Activated CD8-positive, alpha-beta memory T cell treated with anti-CD3 and anti-CD28 coated beads, Interleukin-2, amount 50 U/mL, for 4 hours (primary cell): ENCODE data around the gene CCNJL.
"Not testable (repeated sequence)": the region's sequence is repeated elsewhere in the genome, so short reads cannot be mapped to it uniquely, and the experiment has no call there.

Source experiments
- DNase-seq: peaks from one replicate; pipeline ENCODE4 v3.0.0-alpha.2; 2020

The CCNJL gene

DNA sequence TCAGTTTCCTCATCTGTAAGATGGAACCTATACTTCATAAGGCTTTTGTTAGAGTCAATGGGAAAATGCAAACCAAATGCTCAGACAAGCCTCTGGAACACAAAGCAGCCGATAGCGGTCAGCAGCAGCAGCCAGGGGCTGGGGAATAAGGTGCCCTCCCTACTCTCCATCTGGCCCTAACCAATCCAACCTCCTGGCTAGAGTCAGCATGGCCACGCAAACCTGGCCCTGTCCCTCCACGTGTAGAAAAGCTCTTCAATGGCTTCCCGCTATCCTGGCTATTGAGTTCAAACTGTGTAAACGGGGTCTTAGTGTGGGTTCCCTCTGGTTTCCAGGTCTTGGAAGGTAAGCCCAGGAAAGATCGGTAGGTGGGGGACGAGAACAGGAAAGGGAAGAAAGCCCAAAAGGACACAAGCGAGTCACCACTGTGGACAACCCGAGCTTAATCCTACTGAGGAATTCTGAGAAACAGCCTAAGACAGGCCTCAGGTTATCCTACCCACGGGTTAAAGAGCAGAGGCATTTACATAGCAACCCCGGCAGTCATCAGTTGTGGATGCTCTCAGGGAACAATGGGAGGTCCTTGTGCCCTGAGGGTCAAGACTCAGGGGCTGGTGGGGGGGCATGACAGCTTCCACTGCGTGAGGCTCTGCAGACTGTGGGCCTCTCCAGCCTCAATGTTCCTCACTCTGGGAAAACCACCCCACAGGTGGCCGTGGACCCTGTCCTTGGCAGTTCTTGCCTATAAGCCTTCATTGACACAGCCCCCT, 52.2 kb downstream of the CCNJL start:
- DNase-seq, result no peak

DNA sequence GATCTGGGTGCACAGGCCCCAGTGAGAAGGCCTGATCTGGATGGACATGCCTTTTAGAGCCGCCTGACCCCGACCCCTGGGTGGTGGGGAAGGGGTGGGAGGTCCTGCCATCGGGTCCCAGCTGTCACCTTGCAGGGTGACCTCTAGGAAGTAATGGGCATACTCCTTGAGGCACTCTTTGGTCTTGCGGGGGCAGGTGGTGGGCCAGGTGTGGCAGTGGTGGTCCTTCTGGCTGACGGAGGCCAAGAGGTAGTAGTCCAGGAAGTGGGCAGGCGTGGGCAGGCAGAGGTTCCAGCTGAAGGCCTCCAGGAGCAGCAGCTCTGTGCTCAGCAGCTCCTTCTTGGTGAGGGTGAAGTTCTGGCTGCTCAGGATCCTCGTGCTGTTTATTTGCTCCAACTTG, 53.0 kb downstream of the CCNJL start:
- no peak for DNase-seq

DNA sequence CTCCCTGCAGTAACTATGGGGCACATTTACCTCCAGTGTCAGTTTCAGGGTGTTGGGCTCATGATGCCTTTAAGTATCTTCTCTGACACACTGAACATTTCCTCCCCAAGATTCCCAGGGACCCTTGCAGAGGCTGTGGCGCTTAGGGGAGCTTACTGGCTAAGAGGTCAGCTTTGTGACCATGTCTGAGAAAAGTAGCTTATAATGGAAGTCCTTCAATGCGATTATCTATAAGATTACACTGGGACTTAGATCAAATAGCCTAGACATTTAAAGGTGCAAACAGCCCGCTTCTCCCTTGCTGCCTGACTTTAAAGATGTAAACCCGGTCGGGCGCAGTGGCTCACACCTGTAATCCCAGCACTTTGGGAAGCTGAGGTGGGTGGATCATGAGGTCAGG, 57.7 kb downstream of the CCNJL start:
- no peak for DNase-seq

DNA sequence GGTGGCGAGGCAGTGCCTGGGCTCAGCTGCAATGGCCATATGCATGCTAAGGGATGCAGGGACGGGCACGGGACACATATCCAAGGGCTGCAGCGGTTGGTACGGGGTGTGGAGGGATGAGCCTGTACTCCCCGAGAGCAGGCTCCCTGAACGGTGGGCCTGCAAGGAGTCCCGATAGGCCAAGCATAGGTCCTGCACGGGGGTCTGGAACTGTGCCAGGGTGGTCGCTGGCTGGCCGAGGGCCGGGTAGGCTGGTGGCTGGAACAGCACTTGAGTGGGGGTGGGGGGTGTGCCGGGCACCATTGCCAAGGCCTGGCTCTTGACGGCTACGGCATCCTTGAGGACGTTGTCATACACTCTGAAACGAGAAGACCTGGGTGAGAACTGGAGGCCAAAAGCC, 58.9 kb downstream of the CCNJL start:
- DNase-seq, result no peak

DNA sequence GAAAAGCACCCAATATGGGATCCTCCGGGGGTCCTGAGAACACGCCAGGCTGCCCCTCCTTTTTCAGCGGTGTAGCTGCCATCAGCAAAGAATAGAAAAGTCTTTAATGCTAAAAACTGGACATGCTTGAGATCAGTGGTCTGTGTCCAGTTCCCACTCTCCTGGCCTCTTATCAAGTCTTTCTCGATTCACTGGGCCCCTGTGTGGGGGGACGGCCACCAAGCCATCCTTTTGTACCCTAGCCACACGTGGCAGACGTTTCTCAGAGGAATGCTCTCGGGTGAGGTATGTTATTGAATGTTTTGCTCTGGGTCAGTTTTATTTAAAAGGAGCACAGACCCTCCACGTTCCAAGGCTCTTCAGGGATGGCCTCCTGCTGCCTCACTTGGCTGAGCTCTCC, 59.4 kb downstream of the CCNJL start:
- no peak for DNase-seq

DNA sequence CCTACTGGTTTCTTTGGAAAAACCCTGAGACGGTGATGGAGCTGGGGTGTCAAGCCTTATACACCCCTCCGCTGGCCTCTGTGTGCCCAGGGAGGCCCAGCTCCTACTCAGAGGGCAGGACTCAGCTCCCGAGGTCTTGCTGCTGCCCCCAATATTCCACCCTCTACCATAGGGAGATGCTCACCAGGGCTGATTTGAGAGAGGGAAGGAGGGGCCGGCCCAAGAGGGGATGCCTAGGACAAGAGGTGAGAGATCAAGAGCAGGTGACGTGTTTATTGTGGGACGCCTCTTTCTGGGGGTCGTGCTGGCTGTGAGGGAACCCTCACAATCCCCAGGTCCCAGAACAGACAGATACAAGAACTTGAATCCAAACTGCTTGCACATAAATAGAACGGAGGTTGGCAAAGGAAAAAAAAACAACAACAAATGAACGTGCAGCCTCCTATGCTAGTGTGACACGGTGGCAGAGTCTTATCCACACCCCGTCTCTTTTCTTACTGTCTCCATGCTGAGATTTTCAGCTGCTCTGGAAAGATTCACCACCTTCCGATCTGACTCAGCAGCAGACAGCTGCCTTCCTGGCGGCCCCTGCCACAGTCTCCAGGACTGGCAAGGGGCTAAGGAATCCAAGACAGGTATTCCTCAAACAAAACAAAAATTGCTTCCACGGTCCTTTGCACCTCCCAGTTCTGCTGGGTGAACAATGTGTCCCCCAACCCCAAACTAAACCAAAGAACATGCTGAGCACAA, 60.8 kb downstream of the CCNJL start:
- no peak for DNase-seq

DNA sequence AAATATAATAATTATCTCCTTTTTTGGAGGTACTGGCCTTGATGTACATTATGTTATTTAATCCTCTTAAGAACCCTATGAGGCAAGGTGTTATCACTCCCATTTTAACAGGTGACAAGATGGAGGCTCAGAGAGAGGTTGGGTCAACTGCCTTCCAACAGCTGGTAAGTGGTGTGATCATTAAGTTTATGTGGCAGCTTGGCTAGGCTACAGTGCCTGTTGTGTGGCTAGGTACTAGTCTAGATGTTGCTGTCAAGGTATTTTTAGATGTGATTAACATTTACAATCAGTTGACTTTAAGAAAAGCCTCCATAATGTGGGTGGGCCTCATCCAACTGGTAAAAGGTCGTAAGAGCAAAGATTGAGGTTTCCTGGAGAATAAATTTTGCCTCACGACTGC, 61.5 kb downstream of the CCNJL start:
- DNase-seq, result no peak

DNA sequence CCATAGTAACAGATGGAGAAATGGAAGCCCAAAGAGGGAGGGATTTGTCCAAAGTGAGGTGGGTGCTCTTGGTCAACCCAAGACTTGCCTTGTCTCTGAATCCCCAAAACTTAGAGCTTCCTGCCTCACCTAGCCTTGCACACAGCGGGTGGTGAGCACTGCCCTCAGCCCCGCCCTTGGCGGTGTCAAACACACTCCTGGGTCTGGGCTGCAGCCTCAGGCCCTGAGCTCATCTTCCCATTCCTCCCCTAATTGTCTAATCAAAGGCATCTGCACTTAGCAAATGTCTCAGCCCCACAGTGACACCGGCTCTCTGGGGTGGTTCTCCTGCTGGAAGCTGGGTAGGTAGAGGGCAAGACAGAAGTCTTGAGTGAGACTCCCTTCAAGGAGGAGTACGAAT, 62.1 kb downstream of the CCNJL start:
- DNase-seq, result no peak

DNA sequence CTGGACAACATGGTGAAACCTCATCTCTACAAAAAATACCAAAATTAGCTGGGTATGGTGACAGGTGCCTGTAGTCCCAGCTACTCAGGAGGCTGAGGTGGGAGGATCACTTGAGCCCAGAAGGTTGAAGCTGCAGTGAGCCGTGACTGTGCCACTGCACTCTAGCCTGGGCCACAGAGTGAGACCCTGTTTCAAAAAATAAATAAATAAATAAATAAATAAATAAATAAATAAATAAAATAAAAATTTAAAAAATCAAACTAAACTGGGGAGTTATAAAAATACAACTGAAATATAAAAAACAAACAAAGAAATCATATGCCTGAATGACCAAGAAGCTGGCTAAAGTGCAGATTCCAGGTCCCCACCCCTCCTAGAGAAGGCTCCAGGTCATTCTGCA, 62.8 kb downstream of the CCNJL start:
- not testable (repeated sequence) for DNase-seq

DNA sequence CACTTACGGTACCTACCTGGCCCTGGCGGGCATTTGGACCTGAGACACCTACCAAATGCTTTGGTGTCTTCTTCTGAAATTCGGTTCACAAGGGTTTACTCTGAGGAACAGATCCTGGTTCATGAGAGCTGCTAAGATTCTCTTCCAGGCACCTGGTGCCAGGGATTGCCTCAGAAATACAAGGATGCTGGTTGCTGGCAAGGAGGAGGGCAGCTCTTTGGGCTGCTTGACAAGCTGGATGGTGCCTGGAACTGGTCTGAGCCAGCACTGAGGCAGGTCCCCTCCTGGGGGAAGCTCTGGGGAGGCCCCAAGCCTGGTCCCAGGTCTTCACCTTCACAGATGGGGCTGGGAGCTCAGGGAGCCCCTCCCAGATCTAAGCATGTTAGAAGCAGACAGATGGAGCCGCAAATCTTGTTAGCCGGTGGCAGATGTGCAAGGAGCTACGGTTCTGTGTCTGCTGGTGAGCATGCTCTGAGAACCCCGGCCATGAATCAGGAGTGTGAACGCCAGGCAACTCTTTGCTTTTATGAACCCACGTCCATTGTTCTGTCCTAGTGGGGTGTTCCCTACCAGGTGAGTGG, 66.8 kb downstream of the CCNJL start:
- DNase-seq, result no peak

DNA sequence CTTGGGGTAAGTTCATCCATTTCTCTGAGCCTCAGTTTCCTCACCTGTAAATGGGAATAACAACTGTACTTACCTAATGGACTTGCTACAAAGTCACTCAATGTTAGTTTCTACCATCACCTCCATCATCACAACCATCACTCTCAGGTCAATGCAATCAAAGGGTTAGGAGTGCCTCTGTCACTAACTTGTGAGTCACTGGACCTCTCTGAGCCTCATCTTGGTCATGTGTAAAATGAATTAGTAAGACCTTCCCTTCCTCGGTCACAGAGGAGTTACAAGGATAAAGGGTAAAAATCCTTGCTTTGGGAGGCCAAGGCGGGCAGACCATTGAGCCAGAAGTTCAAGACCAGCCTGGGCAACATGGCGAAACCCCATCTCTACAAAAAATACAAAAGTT, 70.2 kb downstream of the CCNJL start:
- DNase-seq, result no peak

DNA sequence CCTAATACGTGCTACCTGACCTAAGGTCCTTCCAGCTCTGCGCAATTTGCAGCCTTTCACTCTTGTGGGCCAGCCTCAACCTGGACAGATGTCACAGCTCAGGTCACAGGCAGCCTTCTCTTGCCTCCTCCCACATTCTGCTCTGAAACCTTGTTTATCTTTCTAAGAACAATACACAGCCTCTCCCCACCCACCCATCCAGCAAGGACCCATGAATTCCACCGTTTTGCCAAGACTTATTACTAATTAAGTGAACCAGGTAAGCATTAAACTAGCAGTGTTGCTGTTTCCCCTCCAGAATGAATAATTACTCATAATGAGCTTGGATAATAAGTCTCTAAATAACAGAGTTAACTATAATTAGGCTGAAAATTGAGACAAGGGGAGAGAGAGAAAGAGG, 72.0 kb downstream of the CCNJL start:
- DNase-seq, result no peak

DNA sequence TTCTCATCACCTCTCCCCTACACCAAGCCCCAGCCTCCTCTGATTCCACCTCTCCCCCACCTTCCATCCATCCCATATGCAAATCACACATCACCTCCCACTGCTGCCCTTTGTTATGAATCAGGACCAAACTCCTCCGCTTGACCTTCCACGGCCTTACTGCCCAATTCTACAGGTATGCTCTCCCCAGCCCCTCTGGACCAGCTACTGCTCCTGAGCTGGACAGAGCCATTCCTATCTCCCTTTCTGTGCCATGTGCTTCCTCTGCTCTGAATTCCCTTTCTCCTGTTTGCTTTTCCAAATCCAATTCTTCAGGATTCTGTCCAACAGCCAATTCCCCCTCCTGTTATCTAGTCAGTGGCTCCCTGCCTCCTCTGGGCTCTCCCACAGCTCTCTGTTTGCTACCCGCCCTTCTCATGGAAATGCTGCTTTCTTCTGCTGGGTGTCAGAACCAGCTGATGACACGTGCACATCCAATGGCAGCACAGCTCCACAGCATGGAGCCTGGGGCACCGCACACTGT, 74.7 kb downstream of the CCNJL start:
- DNase-seq, result no peak

DNA sequence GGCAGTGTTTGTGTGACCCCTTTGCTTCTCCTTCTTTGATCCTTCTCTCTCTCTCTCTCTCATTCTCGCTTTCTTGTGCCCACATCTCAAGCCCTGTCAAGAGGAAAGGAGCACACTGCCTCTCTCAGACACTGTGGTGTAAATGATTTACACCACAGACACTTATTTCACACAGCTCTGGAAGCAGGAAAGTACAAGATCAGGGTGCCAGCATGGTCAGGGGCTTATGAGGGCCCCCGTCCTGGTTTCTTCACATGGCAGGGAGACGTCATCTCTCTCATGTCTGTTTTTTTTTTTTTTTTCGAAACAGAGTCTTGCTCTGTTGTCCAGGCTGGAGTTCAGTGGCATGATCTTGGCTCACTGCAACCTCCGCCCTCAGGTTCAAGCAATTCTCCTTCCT, 76.6 kb downstream of the CCNJL start:
- no peak for DNase-seq

DNA sequence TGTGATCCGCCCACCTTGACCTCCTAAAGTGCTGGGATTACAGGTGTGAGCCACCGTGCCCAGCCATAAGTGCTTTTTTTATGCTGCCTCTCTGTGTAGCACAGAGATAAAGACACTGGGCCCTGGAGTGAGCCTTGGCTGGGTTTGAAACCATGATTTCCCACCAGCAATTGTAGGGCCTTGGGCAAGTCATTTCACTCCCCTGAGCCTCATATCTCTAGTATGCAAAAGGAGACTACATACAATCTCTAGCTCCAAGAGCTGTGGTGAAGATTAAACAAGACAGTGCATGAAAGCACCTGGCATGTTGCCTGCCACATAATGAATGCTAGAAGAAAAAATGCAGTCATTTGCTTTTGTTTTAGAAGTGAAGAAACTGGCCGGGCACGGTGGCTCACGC, 79.1 kb downstream of the CCNJL start:
- no peak for DNase-seq

DNA sequence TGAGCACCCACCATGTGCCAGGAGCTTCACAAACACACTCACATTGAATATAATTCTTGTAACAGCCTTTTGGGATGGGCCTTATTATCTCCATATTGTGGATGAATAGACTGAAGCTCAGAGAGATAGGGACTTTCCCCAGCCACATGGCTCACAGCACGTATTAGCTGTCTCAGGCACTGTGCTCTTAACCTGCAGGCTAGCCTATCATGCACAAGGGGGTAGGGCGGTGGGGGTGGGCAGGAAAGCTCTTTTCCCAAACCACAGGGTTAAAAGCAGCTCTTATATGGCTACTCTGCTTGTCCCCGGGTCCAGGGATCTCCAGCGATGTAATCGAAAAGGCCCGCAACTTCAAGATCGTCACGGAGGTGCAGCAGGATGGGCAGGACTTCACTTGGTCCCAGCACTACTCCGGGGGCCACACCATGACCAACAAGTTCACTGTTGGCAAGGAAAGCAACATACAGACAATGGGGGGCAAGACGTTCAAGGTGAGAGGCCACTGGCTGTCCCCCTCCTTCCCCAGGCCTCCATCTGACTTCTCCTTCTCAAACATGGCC, 80.5 kb downstream of the CCNJL start:
- DNase-seq, result no peak

DNA sequence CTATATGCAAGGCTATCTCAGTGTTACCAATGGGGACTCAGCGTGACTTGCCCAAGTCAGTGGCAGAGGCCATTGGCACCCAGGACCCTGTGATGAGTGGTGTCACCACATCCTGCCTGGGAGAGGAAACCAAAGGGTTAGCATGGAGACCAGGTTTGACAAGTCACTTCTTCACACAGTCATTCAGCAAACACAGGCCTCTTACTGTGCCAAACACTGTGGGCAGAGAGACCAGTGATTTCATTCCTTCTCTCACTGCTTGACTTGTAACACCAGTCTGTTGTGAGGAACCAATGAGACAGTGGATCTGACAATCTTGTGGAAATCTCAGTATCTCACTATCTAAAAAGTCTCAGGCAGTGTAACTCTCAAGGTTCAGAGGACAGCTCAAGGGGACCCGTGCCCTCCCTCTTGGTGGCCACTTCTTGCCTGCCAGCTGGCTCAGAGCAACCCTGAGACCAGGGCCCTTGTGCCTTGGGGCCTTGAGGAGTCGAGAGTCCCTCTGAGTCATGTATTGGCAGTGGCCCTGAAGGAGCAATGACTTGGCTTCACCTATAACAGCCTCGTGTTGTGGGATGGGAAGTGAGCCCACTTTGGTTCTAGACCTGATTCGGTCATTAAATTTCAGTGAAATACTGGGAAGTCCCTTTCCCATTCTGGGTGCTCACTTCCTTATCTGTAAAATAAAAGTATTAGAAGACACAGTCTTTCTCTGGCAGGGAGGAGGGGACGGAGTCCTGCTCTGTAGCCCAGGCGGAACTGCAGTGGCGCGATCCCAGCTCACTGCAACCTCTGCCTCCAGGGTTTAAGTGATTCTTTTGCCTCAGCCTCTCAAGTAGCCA, 81.5 kb downstream of the CCNJL start:
- no peak for DNase-seq

DNA sequence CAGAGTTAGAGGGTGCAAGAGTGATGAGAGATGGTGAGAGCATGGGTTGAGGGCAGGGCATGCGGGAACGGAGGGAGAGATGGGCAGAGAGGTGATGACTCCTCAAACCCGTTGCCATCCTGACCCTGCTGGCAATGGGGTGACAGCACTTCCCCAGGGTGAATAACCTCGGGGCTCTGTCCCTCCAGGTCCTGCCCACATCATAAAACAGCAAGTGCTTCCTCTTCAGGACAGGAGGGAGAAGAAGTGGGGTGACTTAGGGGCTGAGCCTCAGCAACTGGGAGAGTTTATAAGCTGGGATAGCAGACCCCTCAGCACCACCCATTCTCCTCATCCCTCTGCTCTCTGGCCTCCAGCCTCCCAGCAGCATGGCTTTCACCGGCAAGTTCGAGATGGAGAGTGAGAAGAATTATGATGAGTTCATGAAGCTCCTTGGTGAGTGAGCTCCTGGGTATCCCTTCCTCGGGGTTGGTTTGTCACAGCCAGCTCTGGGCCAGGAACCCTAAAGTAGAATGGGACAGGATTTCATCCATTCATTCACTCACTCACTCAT, 83.1 kb downstream of the CCNJL start, which contains the start of gene FABP6:
FABP6 (plus strand) TSS at position 317 of the 553 bp plus-strand sequence; CDS start at position 369, 52 bp downstream.
- no peak for DNase-seq

DNA sequence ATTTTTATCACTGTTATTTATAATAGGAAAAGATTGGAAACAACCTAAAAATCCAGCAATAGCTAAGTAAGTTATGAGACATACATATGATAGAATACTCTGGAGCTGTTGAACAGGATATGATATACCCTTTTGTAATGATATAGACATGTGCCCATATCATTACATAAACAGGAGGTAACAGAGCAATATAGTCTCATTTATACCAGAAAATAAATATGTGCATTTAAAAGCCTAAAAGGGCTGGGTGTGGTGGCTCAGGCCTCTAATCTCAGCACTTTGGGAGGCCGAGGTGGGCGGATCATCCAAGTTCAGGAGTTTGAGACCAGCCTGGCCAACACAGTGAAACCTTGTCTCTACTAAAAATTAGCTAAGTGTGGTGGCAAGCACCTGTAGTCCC, 85.4 kb downstream of the CCNJL start:
- DNase-seq, result no peak

DNA sequence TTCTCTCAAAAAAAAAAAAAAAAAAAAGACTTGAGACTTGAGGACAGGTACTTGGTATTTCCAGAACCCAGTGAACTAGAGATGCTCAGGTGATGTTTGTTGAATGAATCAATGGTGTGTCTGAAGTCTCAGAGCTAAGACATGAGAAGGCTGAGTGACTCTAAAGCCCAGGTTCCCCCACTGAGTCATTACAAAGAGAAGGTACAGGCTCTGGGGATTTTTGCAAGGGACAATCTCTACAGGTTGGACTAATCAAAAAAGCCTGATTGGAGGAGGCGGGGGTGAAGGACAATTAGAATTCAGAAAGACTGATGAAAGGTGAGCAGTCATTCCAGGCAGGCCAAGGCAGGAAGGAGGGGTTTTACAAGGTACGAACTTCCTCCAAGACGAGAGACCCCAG, 91.3 kb downstream of the CCNJL start:
- no peak for DNase-seq

DNA sequence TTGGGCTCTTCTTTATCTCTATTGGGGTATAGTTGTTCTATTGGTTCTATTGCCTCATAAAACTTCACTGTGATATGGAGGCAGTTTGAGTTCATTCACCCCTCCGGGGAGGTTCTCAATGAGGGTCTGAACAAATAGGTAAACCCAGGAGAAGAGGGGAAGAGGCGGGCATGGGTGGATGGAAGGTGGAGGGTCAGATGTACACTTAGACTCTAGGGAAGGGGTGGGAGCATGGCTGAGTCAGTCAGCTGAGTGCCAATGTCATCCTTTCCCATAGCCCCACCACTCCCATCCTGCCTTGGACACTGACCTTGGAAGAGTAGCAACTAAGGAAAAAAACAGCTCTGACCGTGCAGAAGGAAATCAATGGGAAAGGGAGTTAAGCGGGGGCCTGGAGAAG, 93.0 kb downstream of the CCNJL start:
- no peak for DNase-seq

DNA sequence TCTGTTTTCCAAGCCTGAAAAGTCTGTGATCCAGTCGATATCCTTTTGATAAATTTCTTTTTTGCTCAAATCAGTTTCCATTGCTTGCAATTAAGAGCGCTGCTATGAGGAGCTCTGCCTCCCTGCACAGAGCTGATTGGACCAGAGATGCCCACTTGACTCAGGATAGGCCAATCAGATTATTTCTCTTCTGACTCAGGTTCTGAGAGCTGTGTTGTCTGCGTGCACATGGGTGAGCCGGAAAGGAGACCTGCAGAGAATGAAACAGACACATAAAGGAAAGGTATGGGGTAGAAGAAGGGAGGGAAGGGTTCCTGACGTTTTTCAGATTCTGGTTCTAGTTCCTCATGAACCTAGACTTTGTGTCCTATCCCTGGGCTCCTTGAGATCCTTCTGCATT, 98.8 kb downstream of the CCNJL start:
- DNase-seq, result no peak
